ENCODE measurements around the gene GATA2.

The GATA2 gene

GRCh38 chr3:128471110-128471509, 21.9 kb downstream of the GATA2 start:
- peaks cover 24 to 31% of the 10 kb centered on the region in 2 donors for H3K27me3 ChIP-seq (ENCODE audit: control insufficient read depth in 1 of 2, insufficient read depth in 2 of 2, low read length in 2 of 2)
- no peak overlapping the region for H3K9ac ChIP-seq (ENCODE audit: low read length in 2 of 2)
- no peak overlapping the region for H3K27ac ChIP-seq (ENCODE audit: low read length)
- no peaks in the 10 kb centered on the region for H3K36me3 ChIP-seq (ENCODE audit: control insufficient read depth in 2 of 2, insufficient read depth in 2 of 2, low read length in 2 of 2)
- no peaks in the 10 kb centered on the region for H3K4me1 ChIP-seq (ENCODE audit: control insufficient read depth, insufficient read depth, low read length)
- H3K4me3 ChIP-seq (ENCODE audit: low read length in 2 of 2) = no peak overlapping the region
- H3K9me3 ChIP-seq (ENCODE audit: control insufficient read depth in 2 of 2, low read length in 2 of 2) = no peaks in the 10 kb centered on the region

- Histone ChIP-seq H3K9ac (ENCODE audit: low read length in 2 of 2) (no peak overlapping the region), H3K27me3 (ENCODE audit: control insufficient read depth in 1 of 2, insufficient read depth in 2 of 2, low read length in 2 of 2) (peaks cover 29 to 33% of the 10 kb centered on the region in 2 donors), H3K9me3 (ENCODE audit: control insufficient read depth in 2 of 2, low read length in 2 of 2) (no peaks in the 10 kb centered on the region), H3K4me1 (ENCODE audit: control insufficient read depth, insufficient read depth, low read length) (no peaks in the 10 kb centered on the region), H3K4me3 (ENCODE audit: low read length in 2 of 2) (no peak overlapping the region), H3K36me3 (ENCODE audit: control insufficient read depth in 2 of 2, insufficient read depth in 2 of 2, low read length in 2 of 2) (no peaks in the 10 kb centered on the region), H3K27ac (ENCODE audit: low read length) (no peak overlapping the region)
These were observed 22.7 kb downstream of the GATA2 start for GRCh38 chr3:128470134-128470899.

GRCh38 chr3:128469556-128469955, 23.4 kb downstream of the GATA2 start:
- Histone ChIP-seq H3K4me1 (ENCODE audit: control insufficient read depth, insufficient read depth, low read length) (no peaks in the 10 kb centered on the region), H3K9me3 (ENCODE audit: control insufficient read depth in 2 of 2, low read length in 2 of 2) (no peaks in the 10 kb centered on the region), H3K27ac (ENCODE audit: low read length) (no peak overlapping the region), H3K27me3 (ENCODE audit: control insufficient read depth in 1 of 2, insufficient read depth in 2 of 2, low read length in 2 of 2) (peaks cover 29 to 33% of the 10 kb centered on the region in 2 donors), H3K9ac (ENCODE audit: low read length in 2 of 2) (no peak overlapping the region), H3K36me3 (ENCODE audit: control insufficient read depth in 2 of 2, insufficient read depth in 2 of 2, low read length in 2 of 2) (no peaks in the 10 kb centered on the region), H3K4me3 (ENCODE audit: low read length in 2 of 2) (no peak overlapping the region)

GRCh38 chr3:128468791-128469527, 24.0 kb downstream of the GATA2 start:
- no peak overlapping the region for H3K4me3 ChIP-seq (ENCODE audit: low read length in 2 of 2)
- H3K27ac ChIP-seq (ENCODE audit: low read length) = no peak overlapping the region
- H3K4me1 ChIP-seq (ENCODE audit: control insufficient read depth, insufficient read depth, low read length) = no peaks in the 10 kb centered on the region
- peaks cover 29 to 33% of the 10 kb centered on the region in 2 donors for H3K27me3 ChIP-seq (ENCODE audit: control insufficient read depth in 1 of 2, insufficient read depth in 2 of 2, low read length in 2 of 2)
- H3K9me3 ChIP-seq (ENCODE audit: control insufficient read depth in 2 of 2, low read length in 2 of 2) = no peaks in the 10 kb centered on the region
- no peak overlapping the region for H3K9ac ChIP-seq (ENCODE audit: low read length in 2 of 2)
- no peaks in the 10 kb centered on the region for H3K36me3 ChIP-seq (ENCODE audit: control insufficient read depth in 2 of 2, insufficient read depth in 2 of 2, low read length in 2 of 2)

GRCh38 chr3:128468285-128468790, 24.7 kb downstream of the GATA2 start:
- Histone ChIP-seq H3K27ac (ENCODE audit: low read length) (no peak overlapping the region), H3K27me3 (ENCODE audit: control insufficient read depth in 1 of 2, insufficient read depth in 2 of 2, low read length in 2 of 2) (peaks cover 28 to 30% of the 10 kb centered on the region in 2 donors)

GRCh38 chr3:128466840-128467541, 26.0 kb downstream of the GATA2 start, which contains the start of gene DNAJB8:
TSS of gene DNAJB8 (minus strand) at chr3:128466890. CDS start at chr3:128463245, 3,645 bp downstream.
- Histone ChIP-seq H3K4me1 (ENCODE audit: control insufficient read depth, insufficient read depth, low read length) (no peaks in the 10 kb centered on the region), H3K27ac (ENCODE audit: low read length) (no peak within 1 kb of the TSS), H3K36me3 (ENCODE audit: control insufficient read depth in 2 of 2, insufficient read depth in 2 of 2, low read length in 2 of 2) (no peaks in the 10 kb centered on the region), H3K4me3 (ENCODE audit: low read length in 2 of 2) (no peak within 1 kb of the TSS), H3K9ac (ENCODE audit: low read length in 2 of 2) (no peak within 1 kb of the TSS), H3K9me3 (ENCODE audit: control insufficient read depth in 2 of 2, low read length in 2 of 2) (no peaks in the 10 kb centered on the region), H3K27me3 (ENCODE audit: control insufficient read depth in 1 of 2, insufficient read depth in 2 of 2, low read length in 2 of 2) (peaks cover 22 to 24% of the 10 kb centered on the region in 2 donors)

More at GRCh38 chr3:128468285-128468790, 24.7 kb downstream of the GATA2 start:
- Histone ChIP-seq H3K4me3 (ENCODE audit: low read length in 2 of 2) (no peak overlapping the region), H3K36me3 (ENCODE audit: control insufficient read depth in 2 of 2, insufficient read depth in 2 of 2, low read length in 2 of 2) (no peaks in the 10 kb centered on the region), H3K9me3 (ENCODE audit: control insufficient read depth in 2 of 2, low read length in 2 of 2) (no peaks in the 10 kb centered on the region), H3K9ac (ENCODE audit: low read length in 2 of 2) (no peak overlapping the region), H3K4me1 (ENCODE audit: control insufficient read depth, insufficient read depth, low read length) (no peaks in the 10 kb centered on the region)

GRCh38 chr3:128464702-128465101, 28.3 kb downstream of the GATA2 start:
- no peaks in the 10 kb centered on the region for H3K9me3 ChIP-seq (ENCODE audit: control insufficient read depth in 2 of 2, low read length in 2 of 2)
- no peak overlapping the region for H3K9ac ChIP-seq (ENCODE audit: low read length in 2 of 2)
- no peaks in the 10 kb centered on the region for H3K36me3 ChIP-seq (ENCODE audit: control insufficient read depth in 2 of 2, insufficient read depth in 2 of 2, low read length in 2 of 2)
- H3K27me3 ChIP-seq (ENCODE audit: control insufficient read depth in 1 of 2, insufficient read depth in 2 of 2, low read length in 2 of 2) = peaks cover 12 to 13% of the 10 kb centered on the region in 2 donors
- H3K4me3 ChIP-seq (ENCODE audit: low read length in 2 of 2) = no peak overlapping the region
- H3K27ac ChIP-seq (ENCODE audit: low read length) = no peak overlapping the region
- no peaks in the 10 kb centered on the region for H3K4me1 ChIP-seq (ENCODE audit: control insufficient read depth, insufficient read depth, low read length)

- no peak overlapping the region for H3K27ac ChIP-seq (ENCODE audit: low read length)
These were observed 28.8 kb downstream of the GATA2 start for GRCh38 chr3:128464188-128464587.

GRCh38 chr3:128463771-128464170, 29.2 kb downstream of the GATA2 start:
- Histone ChIP-seq H3K4me1 (ENCODE audit: control insufficient read depth, insufficient read depth, low read length) (no peaks in the 10 kb centered on the region), H3K27ac (ENCODE audit: low read length) (no peak overlapping the region), H3K36me3 (ENCODE audit: control insufficient read depth in 2 of 2, insufficient read depth in 2 of 2, low read length in 2 of 2) (no peaks in the 10 kb centered on the region), H3K4me3 (ENCODE audit: low read length in 2 of 2) (no peak overlapping the region), H3K9me3 (ENCODE audit: control insufficient read depth in 2 of 2, low read length in 2 of 2) (no peaks in the 10 kb centered on the region), H3K27me3 (ENCODE audit: control insufficient read depth in 1 of 2, insufficient read depth in 2 of 2, low read length in 2 of 2) (peaks cover 9 to 13% of the 10 kb centered on the region in 2 donors), H3K9ac (ENCODE audit: low read length in 2 of 2) (no peak overlapping the region)

More at GRCh38 chr3:128464188-128464587, 28.8 kb downstream of the GATA2 start:
- H3K9me3 ChIP-seq (ENCODE audit: control insufficient read depth in 2 of 2, low read length in 2 of 2) = no peaks in the 10 kb centered on the region
- no peak overlapping the region for H3K4me3 ChIP-seq (ENCODE audit: low read length in 2 of 2)
- no peaks in the 10 kb centered on the region for H3K4me1 ChIP-seq (ENCODE audit: control insufficient read depth, insufficient read depth, low read length)
- H3K36me3 ChIP-seq (ENCODE audit: control insufficient read depth in 2 of 2, insufficient read depth in 2 of 2, low read length in 2 of 2) = no peaks in the 10 kb centered on the region
- H3K9ac ChIP-seq (ENCODE audit: low read length in 2 of 2) = no peak overlapping the region
- peaks cover 12 to 13% of the 10 kb centered on the region in 2 donors for H3K27me3 ChIP-seq (ENCODE audit: control insufficient read depth in 1 of 2, insufficient read depth in 2 of 2, low read length in 2 of 2)

GRCh38 chr3:128463354-128463753, 29.6 kb downstream of the GATA2 start:
- Histone ChIP-seq H3K4me1 (ENCODE audit: control insufficient read depth, insufficient read depth, low read length) (no peaks in the 10 kb centered on the region), H3K9me3 (ENCODE audit: control insufficient read depth in 2 of 2, low read length in 2 of 2) (no peaks in the 10 kb centered on the region), H3K27me3 (ENCODE audit: control insufficient read depth in 1 of 2, insufficient read depth in 2 of 2, low read length in 2 of 2) (peaks cover 9 to 13% of the 10 kb centered on the region in 2 donors), H3K4me3 (ENCODE audit: low read length in 2 of 2) (no peak overlapping the region), H3K27ac (ENCODE audit: low read length) (no peak overlapping the region), H3K36me3 (ENCODE audit: control insufficient read depth in 2 of 2, insufficient read depth in 2 of 2, low read length in 2 of 2) (no peaks in the 10 kb centered on the region), H3K9ac (ENCODE audit: low read length in 2 of 2) (no peak overlapping the region)

All from stomach smooth muscle (tissue), 2 donors.